H1 (cell line): ENCODE data around the gene NRIP3. TPM values are rescaled to one million over a fixed set of nuclear protein-coding genes. Genes with fewer than 3 reads are reported as not detected.

ENCODE experiments used
- ASH2L ChIP-seq: fragments of 200-600, 300-600 bp; sonication (generic); IDR thresholded peaks from one replicate; pipeline ENCODE4 v1.7.1; 2017; ENCODE audit warnings: low read length
- CHD2 ChIP-seq: IDR thresholded peaks from 2 replicates; pipeline ENCODE4 v1.6.1; 2012; ENCODE audit warnings: low read length, improper control_type of control experiment
- EGR1 ChIP-seq: IDR thresholded peaks from 2 replicates; pipeline ENCODE4 v1.6.1; 2011; ENCODE audit warnings: low read depth, low read length, borderline replicate concordance
- GABPA ChIP-seq: IDR thresholded peaks from 2 replicates; pipeline ENCODE4 v1.6.1; 2011; ENCODE audit warnings: mild to moderate bottlenecking, low read length, moderate library complexity, borderline replicate concordance; ENCODE audit not compliant: insufficient read depth
- GTF2F1 ChIP-seq: IDR thresholded peaks from 2 replicates; pipeline ENCODE4 v1.6.1; 2012; ENCODE audit warnings: low read depth, low read length, improper control_type of control experiment, borderline replicate concordance
- HDAC2 ChIP-seq, 2 experiments: fragments of 300-600 bp in 1 of 2; sonication (generic) in 1 of 2; IDR thresholded peaks; 2 replicates each; pipeline ENCODE4 v1.6.1; 2011 to 2012; ENCODE audit warnings: low read depth in 2 of 2, low read length in 2 of 2, mild to moderate bottlenecking in 2 of 2, moderate library complexity in 2 of 2, borderline replicate concordance in 1 of 2, inconsistent platforms in 1 of 2
- KDM1A ChIP-seq: fragments of 200-600, 300-600 bp; sonication (generic); IDR thresholded peaks from 2 replicates; pipeline ENCODE4 v1.7.1; 2016; ENCODE audit warnings: mild to moderate bottlenecking, low read length, borderline replicate concordance
- KDM4A ChIP-seq: IDR thresholded peaks from one replicate; pipeline ENCODE4 v1.7.1; 2012; ENCODE audit warnings: low read depth, mild to moderate bottlenecking, moderate library complexity, low read length, inconsistent platforms; ENCODE audit not compliant: severe bottlenecking
- KDM5A ChIP-seq: fragments of 200-600 bp; IDR thresholded peaks from 2 replicates; pipeline ENCODE4 v1.7.1; 2012; ENCODE audit warnings: mild to moderate bottlenecking, low read length, inconsistent platforms, mixed read lengths
- NANOG ChIP-seq: IDR thresholded peaks from 2 replicates; pipeline ENCODE4 v1.6.1; 2011; ENCODE audit warnings: low read length, low read depth, mild to moderate bottlenecking, inconsistent platforms; ENCODE audit not compliant: insufficient read depth, poor library complexity, severe bottlenecking
- PHF8 ChIP-seq: fragments of 200-600 bp; sonication (generic); conservative IDR thresholded peaks from 2 replicates; pipeline ENCODE4 v1.7.1; 2012; ENCODE audit warnings: low read depth, mild to moderate bottlenecking, inconsistent platforms, low read length, moderate library complexity
- POLR2AphosphoS5 ChIP-seq: IDR thresholded peaks from 2 replicates; pipeline ENCODE4 v1.6.1; 2011; ENCODE audit warnings: low read depth, low read length
- SAP30 ChIP-seq: fragments of 300-600 bp; sonication (generic); IDR thresholded peaks from 2 replicates; pipeline ENCODE4 v1.7.1; 2012; ENCODE audit warnings: low read length, moderate library complexity, mild to moderate bottlenecking, inconsistent platforms; ENCODE audit not compliant: insufficient read depth, insufficient replicate concordance
- SIN3A ChIP-seq, 2 experiments: IDR thresholded peaks in 1 of 2; conservative IDR thresholded peaks in 1 of 2; 2 replicates each; pipeline ENCODE4 v1.6.1; 2011 to 2012; ENCODE audit warnings: low read length in 2 of 2, improper control_type of control experiment in 1 of 2, low read depth in 1 of 2, mild to moderate bottlenecking in 1 of 2
- SP1 ChIP-seq: IDR thresholded peaks from 2 replicates; pipeline ENCODE4 v1.6.1; 2011; ENCODE audit warnings: low read depth, low read length
- SUZ12 ChIP-seq: fragments of 200-600 bp; sonication (generic); IDR thresholded peaks from 2 replicates; pipeline ENCODE4 v1.6.1; 2012; ENCODE audit warnings: mild to moderate bottlenecking, inconsistent platforms, low read length, moderate library complexity, mixed read lengths
- TAF7 ChIP-seq: optimal IDR thresholded peaks from 2 replicates; pipeline ENCODE3; 2011; ENCODE audit warnings: low read depth, mild to moderate bottlenecking, inconsistent platforms, low read length, moderate library complexity, borderline replicate concordance
- polyA plus RNA-seq, 7 experiments: library from polyadenylated mRNA; depleted of rRNA in 3 of 7; stranded (reverse) in 5 of 7; unstranded in 2 of 7; fragments of >200 nt in 5 of 7; fragments of 200-250 nt in 2 of 7; gene quantifications; 1 replicate in 5 of 7; 2 replicates in 1 of 7; 4 replicates in 1 of 7; pipeline versions ENCODE4 v1.2.1 to v1.2.3, GENCODE V29; 2011 to 2013; ENCODE audit warnings: missing spikeins in 2 of 7, mixed read lengths in 2 of 7
- total RNA-seq: library from RNA; stranded (reverse); fragmentation: NEBNext Ultra II Directional; extraction: Animal tissue kit (Norgen Biotek cat#: 25700); gene quantifications from 2 replicates; pipeline ENCODE4 v1.2.1, GENCODE V29; 2021
- TF ChIP-seq, protein P1 (sequence below): IDR thresholded peaks from 2 replicates; pipeline ENCODE4 v1.6.1; 2012; ENCODE audit warnings: inconsistent platforms
- TF ChIP-seq, protein P2 (sequence below): IDR thresholded peaks from 2 replicates; pipeline ENCODE4 v1.6.1; 2011; ENCODE audit warnings: low read depth, mild to moderate bottlenecking, low read length; ENCODE audit not compliant: insufficient read depth

The NRIP3 gene
- total and polyA plus RNA-seq, 2 of the 8 experiments (the other 6 are each of a cell fraction or from before 2014, with no cell fraction given): 3.9 to 7.1 TPM

DNA sequence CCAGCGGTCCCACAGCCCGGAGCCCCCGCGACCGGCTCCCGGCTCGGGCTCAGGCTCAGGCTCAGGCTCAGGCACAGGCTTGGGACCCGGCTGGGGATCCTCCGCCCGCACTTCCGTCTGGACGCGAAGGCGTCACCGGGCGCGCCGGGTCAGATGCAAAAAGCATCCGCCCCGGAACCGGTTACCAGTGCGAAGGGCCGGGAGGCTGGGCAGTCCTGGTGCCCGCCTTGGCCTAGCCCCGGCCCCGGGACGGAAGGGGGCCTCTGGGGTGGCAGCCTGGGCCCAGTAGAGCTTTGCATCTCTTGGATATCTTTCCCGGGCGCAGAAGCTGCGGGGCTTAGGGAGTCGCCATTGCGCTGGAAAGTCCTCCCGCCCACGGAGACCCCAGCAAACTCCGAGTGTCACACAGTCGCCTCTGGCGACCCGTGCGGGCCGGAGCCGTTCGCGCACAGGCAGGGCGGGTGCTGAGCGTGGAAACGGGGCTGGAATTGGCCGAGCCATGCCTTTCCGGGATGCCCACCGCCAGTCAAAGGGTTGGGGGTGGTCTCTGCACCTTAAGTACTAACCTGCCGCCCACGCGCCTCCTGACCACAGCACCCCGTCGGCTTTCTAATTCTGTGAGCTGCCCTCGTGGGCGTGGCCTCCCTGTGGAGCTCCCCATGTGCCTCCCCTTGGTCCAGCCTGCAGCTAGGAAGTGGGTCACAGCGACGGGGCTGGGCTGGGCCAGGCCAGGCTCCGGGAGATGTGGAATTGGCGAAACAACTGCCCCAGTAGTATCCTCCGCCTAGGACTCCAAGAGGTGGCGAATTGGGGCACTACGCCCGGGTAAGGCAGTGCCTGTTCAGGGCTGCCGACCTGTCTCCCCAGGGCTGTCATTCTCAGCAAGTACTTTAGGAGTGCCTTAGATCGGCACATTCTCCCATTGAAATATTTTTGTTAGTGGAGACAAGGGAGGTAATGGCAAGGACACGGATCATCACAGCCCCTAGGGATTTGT, 39.2 kb downstream of the NRIP3 start, which contains the start of gene TMEM9B (continued):
- TF ChIP-seq, protein P1, sequence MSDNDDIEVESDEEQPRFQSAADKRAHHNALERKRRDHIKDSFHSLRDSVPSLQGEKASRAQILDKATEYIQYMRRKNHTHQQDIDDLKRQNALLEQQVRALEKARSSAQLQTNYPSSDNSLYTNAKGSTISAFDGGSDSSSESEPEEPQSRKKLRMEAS: peak; percentile 38
- TF ChIP-seq HDAC2 (IDR thresholded peaks at IDR 0.05; ENCODE audit: borderline replicate concordance in 1 of 2, low read depth in 2 of 2, low read length in 2 of 2) (peak in 1 of 2 experiments; percentile 92; a peak in 2 of 4 replicates), TAF7 (peak; percentile 66), SP1 (0 out of 2 replicates have a peak, but pooled peaks have one; percentile 8), SUZ12 (no peak), ASH2L (peak; percentile 70), SIN3A (conservative IDR thresholded peaks at IDR 0.05 in 1 of 2, IDR thresholded peaks at IDR 0.05 in 1 of 2; ENCODE audit: low read depth in 1 of 2, low read length in 2 of 2) (peak in 1 of 2 experiments; percentile 89; a peak in 2 of 4 replicates), KDM1A (no peak), KDM5A (peak; percentile 50; the same call in 1 of the 2 replicates), KDM4A (peak; percentile 94), PHF8 (peak; percentile 89), GABPA (peak; percentile 30; the same call in 1 of the 2 replicates), POLR2AphosphoS5 (peak; percentile 69), CHD2 (peak; percentile 20; the same call in 1 of the 2 replicates), GTF2F1 (peak; percentile 25; the same call in 1 of the 2 replicates), NANOG (no peak), SAP30 (peak; percentile 81), EGR1 (peak; percentile 99)
- TF ChIP-seq, protein P2, sequence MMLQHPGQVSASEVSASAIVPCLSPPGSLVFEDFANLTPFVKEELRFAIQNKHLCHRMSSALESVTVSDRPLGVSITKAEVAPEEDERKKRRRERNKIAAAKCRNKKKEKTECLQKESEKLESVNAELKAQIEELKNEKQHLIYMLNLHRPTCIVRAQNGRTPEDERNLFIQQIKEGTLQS: peak; percentile 54; the same call in 1 of the 2 replicates
